ENCODE results near the gene AOPEP. TPM values are rescaled to one million over a fixed set of nuclear protein-coding genes. Genes with fewer than 3 reads are reported as not detected.

AOPEP gene
- total RNA-seq, 1 donor from 2014 or later = 213 TPM

GRCh38 chr9:95028853-95029219 is 302.3 kb downstream of the AOPEP start:
- peak; percentile 5 for DNase-seq (ENCODE audit: low read depth)

GRCh38 chr9:95029288-95029687 is 302.8 kb downstream of the AOPEP start:
- DNase-seq (ENCODE audit: low read depth) = peak; percentile 79

GRCh38 chr9:95029720-95030119 is 303.2 kb downstream of the AOPEP start:
- DNase-seq (ENCODE audit: low read depth) = peak; percentile 13

GRCh38 chr9:95030344-95030743 is 303.8 kb downstream of the AOPEP start:
- no peak for DNase-seq (ENCODE audit: low read depth)

DNA sequence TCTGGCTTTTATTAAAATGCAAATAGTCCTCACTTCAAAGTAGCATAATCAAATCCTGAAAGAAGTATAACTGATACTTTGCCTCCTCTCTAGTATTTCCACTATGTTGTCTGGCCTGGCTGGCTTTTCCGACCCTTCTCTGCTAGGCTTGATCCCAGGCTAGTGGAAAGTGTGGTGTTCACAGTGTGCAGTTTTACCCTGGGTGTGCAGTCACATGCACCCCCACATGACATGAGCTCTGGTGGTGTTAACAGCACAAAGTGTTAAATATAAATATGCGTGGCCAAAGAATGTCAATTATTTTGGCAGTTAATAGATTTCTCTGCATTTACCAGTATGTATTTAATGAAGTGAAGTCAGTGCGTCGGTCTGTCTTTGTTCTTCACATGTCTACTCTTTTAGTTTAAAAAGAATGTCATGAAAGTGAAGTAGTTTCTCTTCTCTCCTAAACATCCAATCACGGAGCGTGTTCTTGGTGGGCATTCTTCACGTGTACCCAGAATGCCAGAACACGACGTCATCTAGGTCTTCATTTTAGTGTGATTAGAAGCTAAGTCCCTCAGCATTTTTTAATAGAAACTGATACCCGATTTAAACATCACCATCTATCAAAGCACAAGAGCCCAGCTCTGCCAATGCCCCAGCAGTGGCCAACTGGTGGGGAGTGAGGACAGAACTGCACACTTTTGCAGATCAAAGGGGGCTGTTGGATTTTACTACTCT is 304.6 kb downstream of the AOPEP start:
- DNase-seq (ENCODE audit: low read depth) = peak; percentile 18

DNA sequence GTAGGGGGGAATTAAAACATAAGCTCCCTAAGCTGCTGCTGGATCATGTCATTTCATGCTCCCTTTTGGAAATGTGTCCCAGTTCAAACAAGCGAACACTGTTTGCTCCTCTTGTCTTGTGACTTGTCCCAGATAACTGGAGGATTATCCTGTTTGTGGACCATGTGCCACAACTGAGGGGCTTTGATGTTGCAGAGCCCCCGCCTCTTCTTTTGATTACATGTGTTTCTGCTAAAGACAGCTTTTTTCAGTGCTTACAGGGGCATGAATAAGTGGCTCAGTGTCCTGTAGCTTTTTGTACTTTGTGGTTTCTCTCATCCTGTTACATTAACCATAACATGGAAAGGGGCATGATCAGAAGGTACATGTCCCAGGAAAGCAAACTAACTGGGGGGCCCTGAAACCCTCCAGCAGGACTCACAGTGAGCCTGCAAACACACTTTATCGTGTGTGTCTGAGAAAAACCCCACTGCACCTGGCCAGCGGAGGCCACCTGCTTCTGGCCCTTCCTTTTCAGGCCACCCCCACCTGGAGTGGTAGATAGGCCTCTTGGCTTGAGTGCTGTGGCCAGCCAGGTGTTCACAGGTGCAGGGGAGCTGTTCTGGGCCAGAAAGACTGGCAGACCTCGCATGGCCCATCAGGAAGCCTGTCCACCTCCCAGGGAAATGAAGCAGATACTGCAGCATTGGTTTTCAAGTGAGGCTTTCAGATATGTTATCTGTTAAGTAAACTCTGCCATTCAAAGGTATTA is 305.4 kb downstream of the AOPEP start:
- no peak for DNase-seq (ENCODE audit: low read depth)

GRCh38 chr9:95032580-95033341 is 306.3 kb downstream of the AOPEP start:
- peak; percentile 26 for DNase-seq (ENCODE audit: low read depth)

DNA sequence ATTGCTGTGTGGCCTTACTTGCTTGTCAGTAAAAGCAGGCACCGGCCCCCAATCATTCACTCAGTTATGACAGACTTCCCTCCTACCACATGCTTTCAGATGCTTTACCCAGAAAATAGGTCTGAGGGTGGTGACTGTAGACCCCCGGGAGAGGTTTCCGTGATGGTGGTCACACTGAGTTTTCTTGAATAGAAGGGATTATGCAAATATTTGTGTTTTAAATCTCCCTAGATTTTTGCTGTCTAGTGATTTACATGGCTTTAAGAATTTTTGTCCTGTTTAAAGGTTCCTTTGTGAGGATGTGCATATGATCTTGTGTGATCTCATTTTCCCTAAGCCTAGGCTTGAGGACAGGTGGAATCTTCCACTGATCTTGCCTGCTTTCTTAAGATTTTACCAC is 309.3 kb downstream of the AOPEP start:
- no peak for DNase-seq (ENCODE audit: low read depth)

GRCh38 chr9:95036676-95037075 is 310.2 kb downstream of the AOPEP start:
- DNase-seq (ENCODE audit: low read depth) = peak; percentile 87

DNA sequence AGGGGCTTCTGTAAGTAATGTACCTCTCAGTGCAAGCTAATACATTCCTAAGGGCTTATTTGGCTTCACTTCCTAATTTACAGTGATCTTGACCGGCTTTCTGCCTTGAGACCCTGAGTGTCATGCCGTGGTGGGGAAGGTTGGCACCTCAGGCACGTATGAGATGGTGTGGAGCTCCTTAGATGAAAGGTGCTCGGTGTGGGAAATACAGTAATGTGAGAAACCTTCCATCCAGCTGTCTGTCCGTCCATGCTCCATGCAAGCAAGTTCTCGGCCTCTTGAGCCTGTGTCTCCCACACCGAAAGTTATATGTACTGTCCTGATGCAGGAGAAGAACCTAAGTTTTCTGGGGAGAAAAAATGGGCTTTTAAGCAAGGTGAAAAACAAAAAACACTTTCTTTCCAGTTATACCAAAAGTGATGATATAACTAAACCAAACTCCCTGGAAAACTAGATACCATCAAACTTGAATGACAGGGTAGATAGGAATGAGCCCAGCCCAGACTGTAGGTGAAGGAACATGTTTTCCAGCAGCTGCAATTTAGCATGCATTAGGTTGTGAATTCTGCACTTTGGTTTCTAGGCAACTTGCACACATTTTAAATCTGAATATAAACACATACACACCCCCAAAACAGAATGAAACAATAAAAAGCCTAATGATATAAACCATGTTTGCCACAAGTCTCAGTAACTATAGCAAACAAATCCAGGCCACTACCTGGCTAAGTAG is 311.5 kb downstream of the AOPEP start:
- no peak for DNase-seq (ENCODE audit: low read depth)

DNA sequence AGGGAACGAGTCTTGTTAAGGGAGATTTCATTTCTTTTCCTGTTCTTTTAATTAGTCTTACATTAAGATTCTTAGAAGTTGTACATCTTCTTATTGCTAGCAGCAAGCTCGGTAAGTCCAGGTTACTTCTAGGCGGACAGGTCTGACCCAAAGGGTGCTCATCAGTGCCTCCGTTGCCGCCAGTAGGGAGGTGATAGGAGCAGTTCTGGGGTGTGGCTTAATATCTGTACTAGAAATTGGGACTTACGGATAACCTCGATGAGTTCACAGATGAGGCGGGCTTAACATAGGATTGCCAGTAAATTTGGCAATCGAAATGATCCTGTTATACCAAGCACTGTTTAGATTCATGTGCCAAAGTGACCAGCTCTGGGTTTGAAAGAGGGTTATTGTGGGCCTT is 312.2 kb downstream of the AOPEP start:
- no peak for DNase-seq (ENCODE audit: low read depth)

DNA sequence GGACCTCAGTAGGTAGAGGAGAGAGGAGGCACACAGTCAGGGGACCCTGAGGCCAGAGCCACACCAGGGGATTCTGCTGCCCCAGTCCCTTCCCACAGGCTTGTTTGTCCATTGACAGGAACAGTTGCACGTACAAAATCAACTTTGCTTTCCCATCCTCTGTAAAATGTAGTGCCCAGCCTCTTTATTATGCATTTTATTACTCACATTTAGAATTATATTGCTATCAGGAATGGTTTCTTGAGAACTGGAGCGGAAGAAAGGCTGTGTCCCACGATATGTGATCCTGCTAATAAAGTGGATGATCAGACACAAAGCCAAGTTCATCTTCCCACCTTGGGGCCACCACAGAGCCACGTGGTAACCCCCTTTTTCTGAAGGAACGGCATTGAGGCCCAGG is 313.6 kb downstream of the AOPEP start:
- no peak for DNase-seq (ENCODE audit: low read depth)

DNA sequence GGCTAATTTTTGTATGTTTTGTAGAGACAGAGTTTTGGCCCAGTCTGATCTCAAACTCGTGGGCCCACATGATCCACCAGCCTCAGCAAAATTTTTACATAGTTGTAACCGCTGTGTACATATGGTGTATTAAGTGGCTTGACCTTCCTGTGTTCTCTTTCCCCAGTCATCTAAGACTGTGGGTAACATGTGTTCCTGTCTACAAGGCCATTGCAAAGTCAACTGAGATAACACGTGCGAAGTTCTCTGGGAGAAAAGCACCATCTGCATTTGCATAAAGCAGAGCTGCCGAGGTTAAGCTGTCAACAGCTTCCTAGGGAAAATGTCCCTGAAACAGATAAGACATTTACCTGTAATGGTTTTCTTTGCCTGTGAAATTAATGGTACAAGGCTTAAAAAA is 317.3 kb downstream of the AOPEP start:
- no peak for DNase-seq (ENCODE audit: low read depth)

DNA sequence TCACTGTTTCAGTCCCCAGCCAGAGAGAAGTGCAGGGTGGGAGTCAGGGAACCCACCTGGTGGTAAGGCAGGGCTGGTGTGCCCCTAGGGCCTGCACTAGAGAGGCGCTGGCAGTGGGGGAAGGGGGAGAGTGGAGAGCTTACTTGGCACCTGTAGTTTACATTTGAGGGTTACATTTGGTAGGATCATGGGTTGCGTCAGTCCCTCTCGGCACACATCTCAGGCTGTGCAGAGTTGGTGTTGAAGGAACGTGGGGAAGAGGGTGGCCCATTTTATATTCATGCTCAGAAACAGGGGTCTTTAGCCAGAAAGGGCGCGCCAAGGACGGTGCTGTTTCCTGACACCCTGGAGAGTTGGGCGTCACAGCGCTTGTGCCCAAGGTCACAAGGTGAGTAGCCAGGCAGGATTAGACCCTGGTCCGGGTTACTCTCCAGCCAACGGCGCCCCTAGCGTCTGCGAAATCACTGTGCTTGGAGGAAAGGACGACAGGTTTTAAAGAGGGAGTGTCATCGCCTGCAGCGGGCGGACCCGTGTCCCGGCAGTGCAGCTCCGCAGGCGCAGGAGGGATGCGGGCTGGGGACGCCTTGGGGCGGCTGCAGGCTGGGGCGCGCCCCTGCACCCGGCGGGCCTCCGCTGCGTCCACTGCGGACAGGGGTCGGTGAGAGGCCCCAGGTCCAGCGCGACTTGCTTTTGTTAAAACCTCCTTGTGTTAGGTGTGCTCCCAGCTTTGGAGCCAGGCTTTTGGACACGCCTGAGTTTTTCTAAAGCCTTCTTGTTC is 318.4 kb downstream of the AOPEP start:
- DNase-seq (ENCODE audit: low read depth) = no peak

DNA sequence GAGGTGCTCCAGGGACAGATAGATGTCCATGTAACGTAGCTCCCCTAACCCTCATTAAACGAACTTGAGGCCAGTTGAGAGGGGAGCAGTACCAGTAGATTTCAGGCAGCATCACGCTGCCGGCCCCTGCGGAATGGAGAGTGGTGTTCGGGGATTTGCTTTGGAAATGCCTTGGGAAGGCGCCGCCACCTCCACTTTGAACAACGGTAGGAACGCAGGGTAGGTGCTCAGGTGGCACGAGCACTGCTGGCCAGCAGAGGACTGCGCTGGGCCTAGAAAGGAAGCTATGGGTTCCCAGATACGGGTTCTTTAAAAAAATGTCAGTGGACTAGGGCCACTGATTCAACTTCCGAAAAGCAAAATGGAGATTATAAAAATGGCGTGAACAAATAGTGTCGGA is 319.3 kb downstream of the AOPEP start:
- no peak for DNase-seq (ENCODE audit: low read depth)

DNA sequence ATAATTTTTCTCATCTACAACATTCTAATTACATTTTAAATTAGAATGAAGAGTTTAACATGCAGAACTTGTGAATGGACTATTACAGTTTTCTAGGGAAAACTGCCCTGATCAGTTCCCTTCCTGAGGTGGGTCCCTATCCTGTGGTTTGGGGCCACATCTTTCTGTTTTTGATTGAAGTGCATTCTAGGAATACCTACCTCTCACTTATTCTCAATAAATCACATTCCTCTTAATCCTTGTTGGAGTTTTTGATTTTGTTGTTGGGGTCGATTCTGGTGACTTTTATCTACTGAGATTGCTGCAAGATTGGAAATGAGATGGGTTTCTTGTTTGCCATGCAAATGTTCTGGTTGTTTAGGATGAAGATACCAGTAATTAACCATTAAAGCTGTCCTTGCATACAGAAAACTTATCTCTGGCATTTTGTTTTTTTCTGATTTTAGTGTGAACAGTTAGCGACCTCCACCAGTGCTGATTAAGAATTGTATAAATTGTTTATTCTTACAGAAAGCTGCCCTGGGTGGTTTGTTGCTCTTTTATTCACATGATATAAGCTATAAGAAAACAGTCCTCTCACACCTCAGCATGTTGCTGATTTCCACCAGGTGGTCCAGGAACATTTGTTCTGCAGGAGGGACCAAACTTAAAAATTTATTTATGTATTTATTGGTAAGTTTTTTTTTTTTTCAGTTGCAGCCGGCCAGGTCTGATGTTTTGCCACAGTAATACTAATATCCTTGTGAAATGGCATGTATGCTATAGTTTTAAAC is 321.1 kb downstream of the AOPEP start:
- no peak for DNase-seq (ENCODE audit: low read depth)

DNA sequence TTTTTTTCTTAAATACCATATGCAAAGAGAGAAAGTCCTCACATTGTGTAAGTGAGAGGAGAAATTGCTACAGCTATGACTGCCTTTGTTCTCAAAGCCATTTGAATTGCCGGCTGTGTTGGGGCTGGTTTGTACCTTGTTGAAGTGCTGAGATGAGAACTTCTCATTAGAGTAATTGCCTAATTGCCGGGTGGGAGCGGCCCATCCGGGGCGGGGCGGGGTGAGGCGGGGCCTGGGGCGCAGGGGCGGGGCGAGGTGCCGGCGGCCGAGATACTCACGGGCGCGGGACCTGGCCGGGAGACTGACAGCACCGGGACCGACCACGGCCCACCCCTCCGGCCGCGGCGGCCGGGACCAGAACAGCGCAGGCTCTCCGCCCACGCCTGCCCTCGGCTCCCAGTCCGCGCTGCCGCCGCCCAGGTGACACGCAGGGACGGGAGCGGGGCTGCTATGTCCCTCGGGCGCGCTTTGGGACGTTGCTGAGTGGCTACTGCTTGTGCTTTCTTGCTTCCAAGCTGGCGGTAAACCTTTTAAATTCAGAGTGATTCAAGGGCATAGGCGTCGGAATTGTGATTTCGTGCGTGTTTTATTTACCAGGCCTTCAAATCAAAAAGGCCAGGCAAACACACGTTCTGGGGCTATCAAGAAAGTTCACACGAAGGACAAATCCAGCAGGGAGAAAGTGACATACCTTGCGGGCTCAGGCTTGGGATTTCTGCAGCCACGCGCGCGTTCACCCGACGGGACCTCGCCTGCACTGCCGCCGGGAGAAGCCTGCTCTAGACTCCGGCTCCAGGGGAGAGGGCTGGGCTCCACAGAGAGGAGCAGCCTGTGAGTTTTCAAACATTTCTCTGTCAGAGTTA is 322.0 kb downstream of the AOPEP start:
- peak; percentile 68 for DNase-seq (ENCODE audit: low read depth)

DNA sequence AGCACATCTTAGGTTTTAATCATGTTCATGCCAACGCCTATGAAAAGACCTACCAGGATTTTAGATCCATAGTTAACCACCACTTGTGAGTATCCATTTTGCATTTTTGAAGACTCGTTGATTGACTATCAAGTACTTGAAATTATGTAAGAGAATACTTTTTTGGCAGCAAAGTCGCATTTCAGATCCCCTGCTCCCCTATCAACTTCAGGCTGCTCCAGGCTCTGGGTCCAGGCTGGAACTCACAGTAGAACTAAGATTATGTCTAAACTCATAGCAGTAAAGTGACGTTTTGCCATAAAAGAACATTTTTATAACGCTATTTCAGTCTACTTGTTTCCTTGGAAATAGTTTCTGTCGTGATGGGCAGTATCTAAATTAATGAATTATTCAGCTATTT is 323.3 kb downstream of the AOPEP start:
- no peak for DNase-seq (ENCODE audit: low read depth)
